Forelimb muscle (tissue), 1 donor: ENCODE data around the gene FAM107B. TPM values are rescaled to one million over a fixed set of nuclear protein-coding genes. Genes with fewer than 3 reads are reported as not detected.
"Not testable (repeated sequence)": the region's sequence is repeated elsewhere in the genome, so short reads cannot be mapped to it uniquely, and the experiment has no call there.

Experiments used
- DNase-seq: peaks from one replicate; pipeline ENCODE4 v3.0.0-alpha.2; 2013; ENCODE audit warnings: low read depth
- polyA plus RNA-seq: library from polyadenylated mRNA; unstranded; fragments of 120-200 nt; gene quantifications from one replicate; pipeline ENCODE4 v1.2.1, GENCODE V29; 2013; ENCODE audit not compliant: insufficient read length

Gene FAM107B
- polyA plus RNA-seq, result 17.7 TPM

GRCh38 chr10:14774797-14775196, at the start of gene FAM107B:
TSS of gene FAM107B (minus strand) at chr10:14774897. CDS start at chr10:14774663, 234 bp downstream.
- no peak for DNase-seq

DNA sequence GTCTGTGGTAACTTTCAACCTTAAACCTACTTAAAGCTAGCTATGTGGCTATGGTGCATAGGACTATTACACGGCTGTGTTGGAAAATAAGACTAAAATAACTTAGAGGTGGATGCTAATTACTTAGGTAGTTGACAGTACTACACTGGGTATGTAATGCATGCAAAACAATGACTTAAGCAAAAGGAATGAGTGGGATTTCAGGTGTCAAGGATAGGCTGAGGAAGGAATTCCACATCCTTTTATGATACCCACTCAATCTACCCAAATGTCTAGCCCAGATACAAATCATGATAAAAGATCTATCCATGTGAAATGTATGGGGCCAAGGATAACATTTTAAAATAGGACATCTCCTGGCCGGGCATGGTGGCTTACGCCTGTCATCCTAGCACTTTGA, 49.3 kb upstream of the FAM107B start:
- DNase-seq, result no peak

- no peak for DNase-seq
Observed at GRCh38 chr10:14822879-14823755, 48.4 kb upstream of the FAM107B start.

DNA sequence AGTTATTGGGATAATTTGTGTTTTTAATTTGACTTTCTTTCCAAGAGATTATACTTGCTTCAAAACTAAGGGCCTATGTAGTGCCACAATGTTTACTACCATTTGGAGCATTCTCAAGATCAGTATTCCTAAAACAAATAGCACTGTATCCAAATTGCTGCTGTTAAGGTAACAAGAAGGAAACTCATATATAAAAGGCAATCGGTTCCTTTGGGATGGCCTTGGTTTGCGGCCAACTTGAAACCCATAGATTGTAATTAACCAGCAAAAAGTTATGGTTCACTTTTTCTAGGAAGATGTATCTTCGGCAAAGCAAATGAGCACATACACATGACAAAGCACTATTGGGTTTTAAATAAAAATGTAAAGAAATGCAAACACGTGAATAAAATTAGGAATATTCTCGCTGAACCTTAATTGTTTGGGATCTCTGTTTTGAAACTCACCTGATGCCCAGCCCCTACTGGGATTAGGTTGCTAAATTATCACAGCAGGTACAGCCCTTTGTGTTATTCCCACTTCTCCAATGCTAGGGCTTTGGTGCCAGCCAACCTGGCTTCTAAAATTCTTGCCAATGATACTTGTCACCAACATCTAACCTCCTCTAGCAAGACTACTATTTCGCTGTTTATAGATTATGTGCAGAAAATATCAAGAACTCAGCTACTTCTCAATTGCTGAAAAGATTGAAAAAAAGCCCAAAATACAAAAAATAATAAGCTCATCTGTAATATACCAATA, 47.1 kb upstream of the FAM107B start:
- no peak for DNase-seq

DNA sequence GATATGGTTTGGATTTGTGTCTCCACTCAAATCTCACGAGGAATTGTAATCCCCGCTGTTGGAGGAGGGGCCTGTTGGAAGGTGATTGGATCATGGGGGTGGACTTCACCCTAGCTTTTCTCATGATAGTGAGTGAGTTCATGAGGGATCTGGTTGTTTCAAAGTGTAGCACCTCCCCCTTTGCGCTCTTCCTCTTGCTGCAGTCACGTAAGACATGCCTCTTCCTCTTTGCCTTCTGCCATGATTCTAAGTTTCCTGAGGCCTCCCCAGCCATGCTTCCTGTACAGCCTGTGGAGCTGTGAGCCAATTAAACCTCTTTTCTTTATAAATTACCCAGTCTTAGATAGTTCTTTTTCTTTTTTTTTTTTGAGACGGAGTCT, 46.1 kb upstream of the FAM107B start:
- DNase-seq, result no peak

DNA sequence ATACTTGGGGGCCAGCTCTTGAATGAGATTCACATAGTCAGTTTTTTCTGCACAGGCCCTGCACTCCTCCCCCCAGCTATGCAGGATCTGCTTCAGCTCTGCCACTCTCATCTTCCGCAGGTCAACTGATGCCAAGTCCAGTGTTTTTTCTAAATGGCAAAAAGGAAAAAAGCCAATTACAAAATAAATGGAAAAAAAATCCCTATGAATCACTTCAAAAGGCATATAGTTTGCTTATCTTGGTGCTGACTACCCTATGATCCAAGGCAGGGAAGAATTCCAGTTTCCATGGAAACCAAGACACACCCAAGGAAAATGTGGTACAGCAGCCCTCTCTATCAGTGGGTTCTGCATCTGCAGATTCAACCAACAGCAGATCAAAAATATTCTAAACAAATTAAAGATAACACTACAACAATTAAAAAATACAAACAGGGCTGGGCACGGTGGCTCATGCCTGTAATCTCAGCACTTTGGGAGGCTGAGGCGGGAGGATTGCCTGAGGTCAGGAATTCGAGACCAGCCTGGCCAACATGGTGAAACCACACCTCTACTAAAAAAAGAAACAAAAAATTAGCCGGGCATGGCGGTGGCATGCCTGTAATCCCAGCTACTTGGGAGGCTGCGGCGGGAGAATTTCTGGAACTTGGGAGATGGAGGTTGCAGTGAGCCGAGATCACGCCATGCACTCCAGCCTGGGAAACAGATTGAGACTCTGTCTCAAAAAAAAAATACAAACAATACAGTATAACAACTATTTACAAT, 45.5 kb upstream of the FAM107B start:
- DNase-seq, result no peak

DNA sequence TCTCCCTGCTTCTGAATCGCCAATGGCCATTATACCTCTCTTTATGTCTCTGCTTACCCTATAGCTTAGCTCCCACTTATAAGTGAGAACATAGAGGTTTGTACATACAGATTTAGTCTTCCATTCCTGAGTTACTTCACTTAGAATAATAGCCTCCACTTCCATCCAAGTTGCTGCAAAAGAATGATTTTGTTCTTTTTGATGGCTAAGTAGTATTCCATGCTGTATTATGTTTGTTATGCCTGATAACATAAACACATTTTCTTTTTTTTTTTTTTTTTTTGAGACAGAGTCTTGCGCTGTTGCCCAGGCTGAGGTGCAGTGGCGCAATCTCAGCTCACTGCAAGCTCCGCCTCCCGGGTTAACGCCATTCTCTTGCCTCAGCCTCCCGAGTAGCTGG, 42.0 kb upstream of the FAM107B start:
- DNase-seq, result not testable (repeated sequence)

GRCh38 chr10:14815681-14816080, 41.0 kb upstream of the FAM107B start:
- DNase-seq, result no peak

DNA sequence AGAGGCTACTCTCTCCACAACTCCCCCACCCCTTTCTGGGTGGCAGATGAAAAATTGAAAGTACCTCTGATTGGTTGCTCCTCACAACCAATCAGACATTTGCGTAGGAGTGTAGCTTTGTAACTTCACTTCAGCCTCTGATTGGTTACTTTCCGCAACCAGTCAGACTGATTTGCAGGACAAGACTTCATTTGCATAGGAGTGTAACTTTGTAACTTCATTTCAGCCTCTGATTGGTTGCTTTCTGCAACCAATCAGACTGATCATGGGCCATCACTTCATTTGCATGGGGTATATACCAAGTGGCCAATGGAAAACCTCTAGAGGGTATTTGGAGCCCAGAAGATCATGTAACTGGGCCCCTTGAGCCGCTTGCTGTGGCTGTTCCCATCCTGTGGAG, 37.6 kb upstream of the FAM107B start:
- no peak for DNase-seq

- DNase-seq, result no peak
Observed at GRCh38 chr10:14810969-14811953, 36.6 kb upstream of the FAM107B start.

- no peak for DNase-seq
Observed at GRCh38 chr10:14806318-14806717, 31.6 kb upstream of the FAM107B start.

DNA sequence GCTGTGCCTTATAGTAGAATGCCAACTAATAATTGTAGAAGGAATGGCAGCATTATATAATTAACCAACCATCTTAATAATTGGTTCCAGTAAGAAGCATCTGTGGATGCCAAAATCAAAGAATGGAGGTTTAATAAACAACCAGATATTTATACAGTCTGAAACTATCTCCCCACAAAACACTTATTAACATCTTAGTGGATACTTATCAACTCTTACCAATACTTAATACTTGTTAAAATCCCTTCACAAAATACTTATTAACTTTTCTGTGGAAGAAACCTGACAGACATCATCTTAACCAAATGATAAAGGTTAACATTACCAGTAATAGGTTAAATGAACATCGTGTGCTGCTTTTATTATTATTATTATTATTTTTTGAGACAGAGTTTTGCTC, 29.1 kb upstream of the FAM107B start:
- no peak for DNase-seq

DNA sequence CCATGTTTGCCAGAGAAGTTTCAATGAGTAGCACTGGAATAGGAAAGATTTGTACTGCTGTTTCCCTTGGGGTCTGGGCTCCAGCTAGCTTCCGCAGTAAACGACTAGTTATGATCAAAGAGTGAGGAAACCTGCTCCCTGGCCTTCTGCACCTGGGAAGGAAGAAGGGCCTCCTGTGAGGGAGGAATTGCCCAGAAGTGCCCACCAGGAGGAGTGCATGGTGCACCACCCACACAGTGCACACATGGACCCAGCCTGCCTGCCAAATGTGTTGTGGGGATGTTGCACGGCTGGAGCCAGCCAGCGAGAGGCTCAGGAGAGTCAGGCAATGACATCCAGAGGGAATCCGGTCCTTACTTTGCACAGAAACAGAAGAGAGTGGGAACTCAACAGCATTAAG, 27.0 kb upstream of the FAM107B start:
- no peak for DNase-seq

- no peak for DNase-seq
Observed at GRCh38 chr10:14800397-14800796, 25.7 kb upstream of the FAM107B start.

GRCh38 chr10:14798636-14799035, 23.9 kb upstream of the FAM107B start:
- no peak for DNase-seq

DNA sequence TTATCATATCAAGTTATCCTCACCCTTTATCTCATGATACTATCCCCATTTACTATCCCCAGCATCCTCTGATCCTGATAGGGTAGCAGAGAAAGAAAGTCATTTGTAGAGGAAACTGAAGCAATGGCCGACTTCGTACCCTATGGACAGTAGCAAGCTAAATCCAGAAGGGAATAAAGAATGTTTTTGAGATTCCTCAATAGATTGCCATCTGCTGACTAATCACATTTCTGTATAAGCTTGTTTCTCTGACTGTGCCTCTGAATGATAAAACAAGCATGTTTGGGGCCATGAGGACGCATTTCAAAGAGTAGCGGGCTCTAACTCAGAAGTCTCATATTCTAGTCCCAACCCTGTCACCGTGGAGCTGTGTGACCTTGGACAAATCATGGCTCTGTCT, 13.2 kb upstream of the FAM107B start:
- DNase-seq, result no peak

DNA sequence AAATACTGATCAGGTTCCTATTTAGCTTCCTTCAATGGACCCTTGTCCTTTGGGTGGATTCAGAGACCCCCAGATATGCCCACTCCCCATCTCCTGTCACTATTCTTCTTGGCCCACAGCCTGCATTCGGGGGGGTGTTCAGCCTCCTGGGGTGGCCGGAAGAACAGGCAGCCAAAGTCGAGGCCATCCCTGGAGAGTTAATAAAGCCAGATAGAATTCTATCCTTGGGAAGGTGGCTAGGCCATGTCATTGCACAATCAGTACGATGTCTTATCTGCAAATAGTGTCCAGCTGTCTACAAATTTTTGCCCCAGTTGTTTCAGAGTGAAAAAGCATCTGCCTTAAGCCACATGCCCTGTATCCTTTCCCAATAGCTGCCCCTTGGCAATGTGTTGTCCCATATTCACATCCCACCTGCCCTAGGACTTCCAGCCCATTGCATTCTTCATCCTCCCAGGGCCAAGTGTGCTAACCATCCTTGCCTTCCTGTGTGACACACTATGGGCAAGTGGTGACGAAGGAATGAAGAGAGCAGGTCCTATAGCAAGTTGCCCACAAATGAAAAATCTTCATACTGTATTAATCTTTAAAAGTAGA, 9.9 kb upstream of the FAM107B start:
- DNase-seq, result no peak

DNA sequence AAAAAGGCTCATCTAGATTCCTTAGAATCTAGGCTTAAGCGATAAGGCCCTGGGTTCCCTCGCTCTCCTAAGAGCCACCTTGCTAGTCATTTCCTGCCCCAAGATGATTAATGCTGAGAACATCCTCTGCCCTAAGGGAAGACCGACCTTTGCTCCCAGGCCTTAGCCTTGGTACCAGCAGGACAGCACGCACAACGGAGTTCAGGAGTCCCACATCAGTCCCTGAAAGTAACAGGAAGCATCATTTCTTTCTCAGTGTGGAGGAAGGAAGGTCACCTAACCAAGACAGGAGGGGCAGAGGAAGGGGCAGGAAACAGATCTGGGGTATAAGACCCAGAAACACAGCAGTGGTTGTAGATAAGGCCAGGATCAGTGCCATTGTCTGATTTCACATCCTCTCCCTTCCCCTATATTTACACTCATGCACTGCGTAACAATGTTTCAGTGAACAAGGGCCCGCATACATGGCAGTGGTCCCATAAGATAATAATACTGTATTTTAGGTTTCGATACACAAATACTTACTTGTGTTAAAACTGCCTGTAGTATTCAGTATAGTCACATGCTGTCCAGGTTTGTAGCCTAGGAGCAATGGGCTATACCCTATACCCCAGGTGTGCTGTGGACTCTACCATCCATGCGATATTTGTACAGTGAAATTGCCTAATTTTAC, 8.1 kb upstream of the FAM107B start:
- no peak for DNase-seq

DNA sequence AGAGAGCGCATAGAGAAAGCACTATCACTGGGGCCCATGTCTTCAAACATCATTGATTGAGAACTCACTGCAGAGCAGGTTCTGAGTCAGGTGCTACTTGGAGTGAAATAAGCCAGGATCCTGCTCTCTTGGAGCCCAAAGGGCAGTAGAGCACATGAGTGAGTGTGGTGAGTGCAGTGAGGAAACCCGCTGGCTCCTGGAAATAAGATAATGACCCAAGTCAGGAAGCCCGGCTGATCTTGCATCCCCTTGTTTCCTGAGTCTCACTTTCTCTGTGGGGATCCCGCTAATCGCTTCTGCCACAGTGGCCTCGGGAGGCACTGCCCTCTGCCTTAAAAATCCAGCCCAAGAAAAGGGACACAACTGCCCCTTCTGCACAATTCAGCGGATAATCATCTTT, 7.1 kb upstream of the FAM107B start:
- no peak for DNase-seq

DNA sequence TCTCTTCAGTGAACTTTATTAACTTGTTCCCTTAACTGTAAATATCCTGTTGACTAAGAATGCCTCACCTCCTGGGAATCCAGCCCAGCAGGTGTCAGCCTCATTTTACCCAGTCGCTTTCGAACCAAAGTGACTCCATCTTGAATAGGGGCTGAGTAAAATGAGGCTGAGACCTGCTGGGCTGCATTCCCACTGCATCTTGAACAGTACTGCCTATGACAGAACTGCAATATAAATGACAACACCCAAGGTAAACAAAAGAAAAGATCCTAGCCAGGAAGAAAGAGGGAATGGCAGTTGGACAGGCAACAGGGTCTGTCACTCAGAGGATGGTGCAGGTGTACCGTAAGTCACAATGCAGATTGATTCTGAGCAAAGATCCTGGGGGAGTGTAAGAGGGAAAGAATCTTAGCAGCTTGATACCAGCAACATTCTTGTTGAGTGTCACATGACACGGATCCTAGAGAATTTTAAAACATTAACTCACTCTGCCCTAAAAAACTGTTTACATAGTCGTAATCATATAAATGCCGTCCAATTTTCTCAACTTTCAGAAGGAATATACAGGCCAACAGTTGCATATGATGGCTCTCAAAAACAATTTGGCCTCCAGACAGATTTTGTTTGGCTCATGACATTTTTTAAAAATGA, 4.4 kb upstream of the FAM107B start:
- DNase-seq, result peak; percentile 48
